ENCODE data around the gene CTSZ.
A peak's percentile ranks its signal among the peaks of the same experiment; 100 is the strongest.

DNA sequence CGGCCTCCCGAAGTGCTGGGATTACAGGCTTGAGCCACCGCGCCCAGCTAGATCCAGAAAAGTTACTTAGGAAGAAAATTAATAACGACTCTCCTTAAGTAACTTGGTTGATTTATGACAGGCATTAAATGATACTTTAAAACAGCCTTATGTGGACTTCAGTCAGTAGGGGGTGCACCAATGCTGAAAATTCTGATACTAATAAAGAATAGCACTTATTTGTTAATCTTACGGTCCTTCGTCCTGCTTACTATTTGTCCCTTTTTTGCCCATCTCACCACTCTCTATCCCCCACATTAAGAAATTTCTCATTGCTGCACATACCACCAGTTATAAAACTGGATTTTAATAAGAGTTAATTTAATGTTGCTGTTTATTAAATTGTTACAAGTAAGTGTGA, 48.2 kb upstream of the CTSZ start:
- TF ChIP-seq REST (IDR thresholded peaks at IDR 0.05; ENCODE audit: low read depth, low read length) (no peak), NFYA (IDR thresholded peaks at IDR 0.05; ENCODE audit: borderline replicate concordance, low read depth, low read length) (no peak), USF2 (IDR thresholded peaks at IDR 0.05; ENCODE audit: borderline replicate concordance, low read depth, low read length) (no peak), CTCF (IDR thresholded peaks at IDR 0.05 in 2 of 3, conservative IDR thresholded peaks at IDR 0.05 in 1 of 3; ENCODE audit: control insufficient read depth in 2 of 3, extremely low read depth in 1 of 3, insufficient read depth in 1 of 3, low read depth in 3 of 3, low read length in 3 of 3) (peak in 2 of 3 experiments; percentile 22 to 36; a peak in 4 of 6 replicates), TCF12 (IDR thresholded peaks at IDR 0.05; ENCODE audit: low read depth, low read length) (no peak)

Measured in GM12878 (cell line).